ENCODE measurements around the gene SNTA1. TPM values are rescaled to one million over a fixed set of nuclear protein-coding genes. Genes with fewer than 3 reads are reported as not detected.
A peak's percentile ranks its signal among the peaks of the same experiment; 100 is the strongest.

Gene SNTA1
- total RNA-seq, 1 donor from 2014 or later, result 108 TPM

- Histone ChIP-seq H3K4me3 (no peak overlapping the region), H3K36me3 (peaks cover 36 to 56% of the 10 kb centered on the region in 2 donors), H3K27me3 (no peaks in the 10 kb centered on the region), H3K4me1 (no peaks in the 10 kb centered on the region), H3K27ac (no peak overlapping the region), H3K9me3 (no peaks in the 10 kb centered on the region)
- DNase-seq (ENCODE audit: low spot score in 2 of 2), result no peak
- TF ChIP-seq, protein P1, sequence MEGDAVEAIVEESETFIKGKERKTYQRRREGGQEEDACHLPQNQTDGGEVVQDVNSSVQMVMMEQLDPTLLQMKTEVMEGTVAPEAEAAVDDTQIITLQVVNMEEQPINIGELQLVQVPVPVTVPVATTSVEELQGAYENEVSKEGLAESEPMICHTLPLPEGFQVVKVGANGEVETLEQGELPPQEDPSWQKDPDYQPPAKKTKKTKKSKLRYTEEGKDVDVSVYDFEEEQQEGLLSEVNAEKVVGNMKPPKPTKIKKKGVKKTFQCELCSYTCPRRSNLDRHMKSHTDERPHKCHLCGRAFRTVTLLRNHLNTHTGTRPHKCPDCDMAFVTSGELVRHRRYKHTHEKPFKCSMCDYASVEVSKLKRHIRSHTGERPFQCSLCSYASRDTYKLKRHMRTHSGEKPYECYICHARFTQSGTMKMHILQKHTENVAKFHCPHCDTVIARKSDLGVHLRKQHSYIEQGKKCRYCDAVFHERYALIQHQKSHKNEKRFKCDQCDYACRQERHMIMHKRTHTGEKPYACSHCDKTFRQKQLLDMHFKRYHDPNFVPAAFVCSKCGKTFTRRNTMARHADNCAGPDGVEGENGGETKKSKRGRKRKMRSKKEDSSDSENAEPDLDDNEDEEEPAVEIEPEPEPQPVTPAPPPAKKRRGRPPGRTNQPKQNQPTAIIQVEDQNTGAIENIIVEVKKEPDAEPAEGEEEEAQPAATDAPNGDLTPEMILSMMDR (IDR thresholded peaks at IDR 0.05), result no peak
- intact Hi-C loops (cut with DNase I), result no loop called here
These were observed 35.8 kb downstream of the SNTA1 start for GRCh38 chr20:33407796-33408195.

- Histone ChIP-seq H3K27ac (no peak overlapping the region), H3K36me3 (peaks cover 31 to 50% of the 10 kb centered on the region in 2 donors), H3K4me1 (no peaks in the 10 kb centered on the region), H3K4me3 (no peak overlapping the region), H3K9me3 (no peaks in the 10 kb centered on the region), H3K27me3 (no peaks in the 10 kb centered on the region)
- TF ChIP-seq, protein P1 (IDR thresholded peaks at IDR 0.05), result no peak
- intact Hi-C loops (cut with DNase I), result no loop called here
- DNase-seq (ENCODE audit: low spot score in 2 of 2), result no peak
These were observed 36.3 kb downstream of the SNTA1 start for GRCh38 chr20:33407251-33407650.

DNA sequence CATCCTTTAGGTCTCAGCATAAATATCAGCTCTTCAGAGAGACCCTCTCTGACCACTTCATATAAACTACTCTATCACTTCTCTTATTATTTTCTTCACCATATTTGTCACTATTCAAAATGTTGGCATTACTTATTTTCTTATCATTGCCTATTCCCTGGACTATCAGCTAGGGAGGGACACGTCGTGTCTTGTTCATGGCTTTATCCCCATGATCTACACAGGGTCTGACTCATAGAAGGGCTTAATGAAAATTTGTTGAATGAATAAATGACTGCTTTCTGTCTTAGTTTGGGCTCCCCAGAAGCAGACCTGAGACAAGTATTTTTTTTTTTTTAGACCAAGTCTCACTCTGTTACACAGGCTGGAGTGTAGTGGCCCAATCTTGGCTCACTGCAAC, 39.3 kb downstream of the SNTA1 start:
- Histone ChIP-seq H3K9me3 (no peaks in the 10 kb centered on the region), H3K4me1 (peaks cover 6 to 17% of the 10 kb centered on the region in 2 donors), H3K4me3 (no peak overlapping the region), H3K36me3 (peaks cover 13 to 26% of the 10 kb centered on the region in 2 donors), H3K27ac (no peak overlapping the region), H3K27me3 (no peaks in the 10 kb centered on the region)
- DNase-seq (ENCODE audit: low spot score in 2 of 2), result no peak
- TF ChIP-seq, protein P1 (IDR thresholded peaks at IDR 0.05), result no peak
- intact Hi-C loops (cut with DNase I), result loop anchor here (5.0 kb wide), 2 partner anchors 38 to 83 kb away; partner anchors contain the start of gene SNTA1

DNA sequence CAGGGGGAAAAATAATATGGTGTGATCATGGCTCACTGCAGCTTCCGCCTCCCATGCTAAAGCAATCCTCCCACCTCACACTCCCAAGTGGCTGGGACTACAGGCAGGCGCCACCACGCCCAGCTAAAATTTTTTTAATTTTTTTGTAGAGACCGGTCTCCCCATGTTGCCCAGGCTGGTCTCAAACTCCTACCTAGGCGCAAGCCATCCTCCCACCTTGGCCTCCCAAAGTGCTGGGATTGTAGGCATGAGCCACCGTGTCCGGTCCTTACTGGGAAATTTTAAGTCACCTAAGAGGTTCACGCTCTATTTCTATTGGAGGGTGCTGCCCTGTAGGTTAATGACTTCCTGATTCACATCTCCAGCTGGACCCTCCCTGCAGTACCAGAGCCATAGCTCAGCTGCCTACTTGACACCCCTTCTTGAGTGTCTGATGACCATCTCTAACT, 41.6 kb downstream of the SNTA1 start:
- Histone ChIP-seq H3K4me1 (peaks cover 6 to 17% of the 10 kb centered on the region in 2 donors), H3K4me3 (peak overlapping the region; percentile 76 to 94)
- DNase-seq (ENCODE audit: low spot score in 2 of 2), result no peak

DNA sequence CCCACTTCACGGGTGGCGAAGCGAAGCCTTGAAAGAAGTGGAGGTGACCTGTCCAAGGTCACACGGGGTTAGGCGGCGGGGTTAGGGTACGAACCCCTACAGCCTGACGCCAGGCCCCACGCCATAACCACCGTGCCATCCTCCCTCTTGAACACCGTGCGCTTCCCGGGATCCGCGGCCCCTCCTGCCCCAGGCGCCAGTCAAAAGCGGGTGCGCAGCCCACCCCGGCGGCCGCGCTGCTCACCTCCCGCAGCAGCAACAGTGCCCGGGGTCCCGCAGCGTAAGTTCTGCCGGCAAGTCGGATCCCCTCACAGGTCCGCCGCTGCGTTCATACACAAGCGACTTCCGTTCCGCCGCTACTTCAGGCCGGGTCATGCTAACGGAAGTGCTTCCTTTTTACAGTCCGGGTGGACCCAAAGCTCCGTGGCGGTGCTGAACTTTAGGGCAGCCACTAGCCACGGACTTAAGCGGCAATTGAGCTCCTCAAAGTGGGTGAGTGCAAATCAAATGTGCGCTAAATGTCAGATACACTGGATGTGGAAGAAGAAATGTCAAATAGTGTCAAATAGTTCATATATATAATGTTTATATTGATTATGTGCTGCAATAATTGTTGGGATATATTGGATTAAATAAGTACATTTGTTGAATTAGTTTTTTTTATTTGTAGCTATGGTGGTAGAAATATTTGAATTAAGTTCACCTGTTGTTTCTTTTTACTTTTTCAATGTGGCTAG, 42.2 kb downstream of the SNTA1 start, which contains the start of gene CDK5RAP1:
Gene CDK5RAP1, minus strand, starts transcription at position 336 of the 737 bp plus-strand sequence. CDS start 4,455 bp downstream, outside the sequence.
- H3K27ac ChIP-seq, result peak within 1 kb of the TSS; percentile 56 to 61
- peaks cover 2 to 5% of the 10 kb centered on the region in 2 donors for H3K36me3 ChIP-seq
- H3K27me3 ChIP-seq, result no peaks in the 10 kb centered on the region
- TF ChIP-seq, protein P1 (IDR thresholded peaks at IDR 0.05), result no peak
- no peaks in the 10 kb centered on the region for H3K9me3 ChIP-seq
- peak; percentile 46 to 93 for DNase-seq (ENCODE audit: low spot score in 2 of 2)
- intact Hi-C loops (cut with DNase I), result loop anchor here (5.0 kb wide), 2 partner anchors 41 to 86 kb away; partner anchors contain the start of gene SNTA1
- peak within 1 kb of the TSS; percentile 76 to 94 for H3K4me3 ChIP-seq
- peaks cover 6 to 17% of the 10 kb centered on the region in 2 donors for H3K4me1 ChIP-seq

More for the DNA sequence above, 41.6 kb downstream of the SNTA1 start:
- Histone ChIP-seq H3K9me3 (no peaks in the 10 kb centered on the region), H3K27ac (peak overlapping the region in 1 of 2 donors; percentile 56), H3K36me3 (peaks cover 0 to 3% of the 10 kb centered on the region in 2 donors), H3K27me3 (no peaks in the 10 kb centered on the region)
- TF ChIP-seq, protein P1 (IDR thresholded peaks at IDR 0.05), result no peak
- intact Hi-C loops (cut with DNase I), result loop anchor here (5.0 kb wide), 2 partner anchors 40 to 85 kb away; partner anchors contain the start of gene SNTA1
